IgD-negative memory B cell (primary cell): ENCODE results near the gene RNF151. TPM values are rescaled to one million over a fixed set of nuclear protein-coding genes. Genes with fewer than 3 reads are reported as not detected.
"Not testable (repeated sequence)": the region's sequence is repeated elsewhere in the genome, so short reads cannot be mapped to it uniquely, and the experiment has no call there.

ENCODE experiments used
- H3K27ac Mint-ChIP-seq, 3 donors: one replicate each; pipeline ENCODE4 v1.8.0; 2020 to 2022; ENCODE audit warnings: mild to moderate bottlenecking in 3 of 3, mixed read lengths in 3 of 3, moderate library complexity in 1 of 3
- H3K27me3 Mint-ChIP-seq: one replicate; pipeline ENCODE4 v1.8.0; 2021; ENCODE audit warnings: mixed read lengths
- H3K36me3 Mint-ChIP-seq: one replicate; pipeline ENCODE4 v1.8.0; 2020; ENCODE audit warnings: mild to moderate bottlenecking, mixed read lengths
- H3K4me1 Mint-ChIP-seq, 3 donors: one replicate each; pipeline ENCODE4 v1.8.0; 2020 to 2022; ENCODE audit warnings: mixed read lengths in 3 of 3, mild to moderate bottlenecking in 1 of 3
- H3K4me3 Mint-ChIP-seq, 4 donors: one replicate each; pipeline ENCODE4 v1.8.0; 2020 to 2022; ENCODE audit warnings: mild to moderate bottlenecking in 4 of 4, mixed read lengths in 4 of 4, moderate library complexity in 3 of 4
- H3K9me3 Mint-ChIP-seq, 3 donors: one replicate each; pipeline ENCODE4 v1.8.0; 2020 to 2021; ENCODE audit warnings: mixed read lengths in 3 of 3, mild to moderate bottlenecking in 1 of 3
- polyA plus RNA-seq: library from polyadenylated mRNA; unstranded; fragments of 300-500 nt; fragmentation: Illumina TruSeq; gene quantifications from one replicate; pipeline ENCODE4 v1.2.3, GENCODE V29; 2021

The RNF151 gene
- polyA plus RNA-seq, 1 donor from 2014 or later: not detected

GRCh38 chr16:1929578-1930337 lies 36.9 kb upstream of the RNF151 start:
- Mint-ChIP-seq H3K27me3 (peaks cover 2% of the 10 kb centered on the region), H3K9me3 (no peaks in the 10 kb centered on the region), H3K4me3 (peak overlapping the region in 2 of 4 donors; percentile 33 to 77), H3K27ac (no peak overlapping the region), H3K4me1 (peaks cover 0 to 3% (median 2%) of the 10 kb centered on the region in 3 donors), H3K36me3 (no peaks in the 10 kb centered on the region)

GRCh38 chr16:1930338-1930720 lies 36.3 kb upstream of the RNF151 start:
- H3K27me3 Mint-ChIP-seq: no peaks in the 10 kb centered on the region
- no peak overlapping the region for H3K4me3 Mint-ChIP-seq
- no peaks in the 10 kb centered on the region for H3K9me3 Mint-ChIP-seq
- H3K27ac Mint-ChIP-seq: peak overlapping the region in 1 of 3 donors; percentile 16
- H3K4me1 Mint-ChIP-seq: peaks cover 0 to 3% (median 2%) of the 10 kb centered on the region in 3 donors
- H3K36me3 Mint-ChIP-seq: no peaks in the 10 kb centered on the region

- H3K4me1 Mint-ChIP-seq: peaks cover 0 to 3% (median 2%) of the 10 kb centered on the region in 3 donors
- H3K27ac Mint-ChIP-seq: no peak overlapping the region
- H3K9me3 Mint-ChIP-seq: peaks cover 0 to 1% (median 0%) of the 10 kb centered on the region in 3 donors
- no peaks in the 10 kb centered on the region for H3K36me3 Mint-ChIP-seq
- no peaks in the 10 kb centered on the region for H3K27me3 Mint-ChIP-seq
- H3K4me3 Mint-ChIP-seq: no peak overlapping the region
These were observed 34.3 kb upstream of the RNF151 start for GRCh38 chr16:1932050-1933028.

GRCh38 chr16:1933097-1933661 lies 33.5 kb upstream of the RNF151 start:
- Mint-ChIP-seq H3K4me1 (peaks cover 0 to 3% (median 2%) of the 10 kb centered on the region in 3 donors), H3K9me3 (peaks cover 0 to 1% (median 0%) of the 10 kb centered on the region in 3 donors), H3K27ac (peak overlapping the region in 1 of 3 donors; percentile 39), H3K4me3 (no peak overlapping the region), H3K27me3 (no peaks in the 10 kb centered on the region), H3K36me3 (no peaks in the 10 kb centered on the region)

- Mint-ChIP-seq H3K27ac (no peak overlapping the region), H3K36me3 (no peaks in the 10 kb centered on the region), H3K4me1 (peaks cover 0 to 2% (median 2%) of the 10 kb centered on the region in 3 donors), H3K9me3 (peaks cover 0 to 1% (median 0%) of the 10 kb centered on the region in 3 donors), H3K4me3 (no peak overlapping the region), H3K27me3 (no peaks in the 10 kb centered on the region)
These were observed 29.6 kb upstream of the RNF151 start for GRCh38 chr16:1936945-1937479.

- Mint-ChIP-seq H3K27ac (no peak overlapping the region), H3K9me3 (peaks cover 0 to 1% (median 0%) of the 10 kb centered on the region in 3 donors), H3K4me3 (no peak overlapping the region), H3K4me1 (peaks cover 2 to 5% (median 4%) of the 10 kb centered on the region in 3 donors), H3K27me3 (no peaks in the 10 kb centered on the region), H3K36me3 (no peaks in the 10 kb centered on the region)
These were observed 28.3 kb upstream of the RNF151 start for GRCh38 chr16:1938316-1938715.

- Mint-ChIP-seq H3K4me3 (no peak overlapping the region), H3K9me3 (peaks cover 0 to 1% (median 0%) of the 10 kb centered on the region in 3 donors), H3K27me3 (no peaks in the 10 kb centered on the region), H3K36me3 (no peaks in the 10 kb centered on the region), H3K4me1 (peaks cover 2 to 7% (median 5%) of the 10 kb centered on the region in 3 donors), H3K27ac (no peak overlapping the region)
These were observed 27.7 kb upstream of the RNF151 start for GRCh38 chr16:1938910-1939309.

GRCh38 chr16:1939833-1940232 lies 26.8 kb upstream of the RNF151 start:
- not testable (repeated sequence) for H3K4me1 Mint-ChIP-seq, H3K27me3 Mint-ChIP-seq, H3K36me3 Mint-ChIP-seq, H3K9me3 Mint-ChIP-seq, H3K4me3 Mint-ChIP-seq, H3K27ac Mint-ChIP-seq

GRCh38 chr16:1940273-1941161 lies 26.1 kb upstream of the RNF151 start:
- no peaks in the 10 kb centered on the region for H3K36me3 Mint-ChIP-seq
- peak overlapping the region in 1 of 4 donors; percentile 55 for H3K4me3 Mint-ChIP-seq
- H3K9me3 Mint-ChIP-seq: peaks cover 0 to 1% (median 0%) of the 10 kb centered on the region in 3 donors
- peaks cover 2 to 7% (median 5%) of the 10 kb centered on the region in 3 donors for H3K4me1 Mint-ChIP-seq
- peak overlapping the region in 1 of 3 donors; percentile 35 for H3K27ac Mint-ChIP-seq
- no peaks in the 10 kb centered on the region for H3K27me3 Mint-ChIP-seq

GRCh38 chr16:1941162-1942046 lies 25.3 kb upstream of the RNF151 start:
- Mint-ChIP-seq H3K4me3 (peak overlapping the region; percentile 88 to 94 (median 93)), H3K27me3 (no peaks in the 10 kb centered on the region), H3K36me3 (no peaks in the 10 kb centered on the region), H3K27ac (peak overlapping the region in 1 of 3 donors; percentile 67), H3K4me1 (peaks cover 2 to 7% (median 5%) of the 10 kb centered on the region in 3 donors), H3K9me3 (peaks cover 0 to 1% (median 0%) of the 10 kb centered on the region in 3 donors)

GRCh38 chr16:1942047-1942809 lies 24.4 kb upstream of the RNF151 start:
- Mint-ChIP-seq H3K4me3 (peak overlapping the region; percentile 88 to 94 (median 93)), H3K27ac (peak overlapping the region in 1 of 3 donors; percentile 67), H3K27me3 (no peaks in the 10 kb centered on the region), H3K9me3 (peaks cover 0 to under 1% (median 0%) of the 10 kb centered on the region in 3 donors), H3K36me3 (no peaks in the 10 kb centered on the region), H3K4me1 (peaks cover 2 to 7% (median 5%) of the 10 kb centered on the region in 3 donors)
